OCI-LY1 (cell line): ENCODE results near the gene TESPA1.
"Not testable (repeated sequence)": the region's sequence is repeated elsewhere in the genome, so short reads cannot be mapped to it uniquely, and the experiment has no call there.

ENCODE experiments used
- H2AFZ ChIP-seq: fragments of 200-600 bp; sonication (generic), shearing (Covaris generic); 2 replicates; pipeline ENCODE4 v1.6.0; 2014; ENCODE audit warnings: antibody characterized with exemption, mild to moderate bottlenecking, low read length
- H3F3A ChIP-seq: fragments of 200-600 bp; sonication (generic), shearing (Covaris generic); 2 replicates; pipeline ENCODE4 v1.6.0; 2014; ENCODE audit warnings: mild to moderate bottlenecking, antibody characterized with exemption, low read length, moderate library complexity; ENCODE audit not compliant: insufficient read depth
- H3K27ac ChIP-seq: fragments of 200-600 bp; sonication (generic); 2 replicates; pipeline ENCODE4 v1.5.1; 2014; ENCODE audit warnings: low read length, mixed run types, mild to moderate bottlenecking, low read depth; ENCODE audit not compliant: poor library complexity, severe bottlenecking
- H3K27me3 ChIP-seq: fragments of 200-600 bp; sonication (generic); 2 replicates; pipeline ENCODE4 v1.6.0; 2014; ENCODE audit warnings: antibody characterized with exemption, mild to moderate bottlenecking, low read length, moderate library complexity; ENCODE audit not compliant: insufficient read depth
- H3K36me3 ChIP-seq: fragments of 200-600 bp; sonication (generic); 2 replicates; pipeline ENCODE4 v1.6.1; 2014; ENCODE audit warnings: mild to moderate bottlenecking, antibody characterized with exemption, low read length, moderate library complexity, mixed read lengths; ENCODE audit not compliant: insufficient read depth
- H3K4me1 ChIP-seq: fragments of 200-600 bp; sonication (generic); 2 replicates; pipeline ENCODE4 v1.5.1; 2014; ENCODE audit warnings: mild to moderate bottlenecking, low read length, moderate library complexity; ENCODE audit not compliant: insufficient read depth, severe bottlenecking
- H3K4me2 ChIP-seq: fragments of 200-600 bp; sonication (generic), shearing (Covaris generic); 2 replicates; pipeline ENCODE4 v1.6.1; 2014; ENCODE audit warnings: low read length
- H3K4me3 ChIP-seq: fragments of 200-600 bp; sonication (generic); 2 replicates; pipeline ENCODE4 v1.5.1; 2014; ENCODE audit warnings: low read length, low read depth, mild to moderate bottlenecking, mixed read lengths; ENCODE audit not compliant: poor library complexity, severe bottlenecking
- H3K79me2 ChIP-seq: fragments of 200-600 bp; shearing (Covaris generic); 2 replicates; pipeline ENCODE4 v1.6.1; 2016; ENCODE audit warnings: mixed run types, low read length, mixed read lengths; ENCODE audit not compliant: insufficient read depth
- H3K9ac ChIP-seq: fragments of 200-600 bp; sonication (generic), shearing (Covaris generic); 2 replicates; pipeline ENCODE4 v1.6.1; 2014; ENCODE audit warnings: mild to moderate bottlenecking, low read length, mixed read lengths
- H3K9me2 ChIP-seq: fragments of 200-600 bp; sonication (generic), shearing (Covaris generic); 2 replicates; pipeline ENCODE4 v1.6.1; 2014; ENCODE audit warnings: low read depth, mild to moderate bottlenecking, low read length, mixed read lengths
- H3K9me3 ChIP-seq: fragments of 200-600 bp; shearing (Covaris generic); 2 replicates; pipeline ENCODE4 v1.6.1; 2014; ENCODE audit warnings: low read length, mixed read lengths
- H4K20me1 ChIP-seq: fragments of 200-600 bp; sonication (generic), shearing (Covaris generic); 2 replicates; pipeline ENCODE4 v1.6.0; 2016; ENCODE audit warnings: mild to moderate bottlenecking, low read length; ENCODE audit not compliant: insufficient read depth
- EZH2 ChIP-seq: fragments of 200-600 bp; sonication (generic), shearing (Covaris generic); IDR thresholded peaks from 2 replicates; pipeline ENCODE4 v1.8.0; 2017; ENCODE audit warnings: borderline replicate concordance, mixed run types, mild to moderate bottlenecking, antibody characterized with exemption, low read length, moderate library complexity, mixed read lengths
- TF ChIP-seq, protein P1 (sequence below): fragments of 200-600 bp; sonication (generic), shearing (Covaris generic); IDR thresholded peaks from 2 replicates; pipeline ENCODE4 v1.5.1; 2017; ENCODE audit warnings: mild to moderate bottlenecking, antibody characterized with exemption, low read length, moderate library complexity, mixed read lengths

TESPA1 gene

DNA sequence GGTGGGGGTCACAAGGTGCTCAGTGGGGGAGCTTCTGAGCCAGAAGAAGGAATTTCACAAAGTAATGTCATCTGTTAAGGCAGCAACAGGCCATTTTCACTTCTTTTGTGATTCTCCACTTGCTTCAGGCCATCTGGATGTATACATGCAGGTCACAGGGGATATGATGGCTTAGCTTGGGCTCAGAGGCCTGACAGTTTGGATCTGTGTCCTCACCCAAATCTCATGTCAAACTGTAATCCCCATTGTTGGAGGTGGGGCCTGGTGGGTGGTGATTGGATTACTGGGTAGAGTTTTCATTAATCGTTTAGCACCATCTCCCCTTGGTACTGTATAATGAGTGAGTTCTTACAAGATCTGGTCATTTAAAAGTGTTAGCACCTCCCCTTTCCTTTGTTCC is 36.4 kb downstream of the TESPA1 start:
- Histone ChIP-seq H3F3A (no peaks in the 10 kb centered on the region), H3K4me3 (no peak overlapping the region), H4K20me1 (no peaks in the 10 kb centered on the region), H3K4me2 (no peak overlapping the region), H3K9ac (no peak overlapping the region), H3K9me3 (no peaks in the 10 kb centered on the region), H2AFZ (no peak overlapping the region), H3K27ac (no peak overlapping the region), H3K9me2 (no peaks in the 10 kb centered on the region), H3K4me1 (no peaks in the 10 kb centered on the region), H3K79me2 (no peaks in the 10 kb centered on the region), H3K36me3 (peaks cover 16% of the 10 kb centered on the region), H3K27me3 (no peaks in the 10 kb centered on the region)
- no peak for TF ChIP-seq EZH2
- TF ChIP-seq, protein P1, sequence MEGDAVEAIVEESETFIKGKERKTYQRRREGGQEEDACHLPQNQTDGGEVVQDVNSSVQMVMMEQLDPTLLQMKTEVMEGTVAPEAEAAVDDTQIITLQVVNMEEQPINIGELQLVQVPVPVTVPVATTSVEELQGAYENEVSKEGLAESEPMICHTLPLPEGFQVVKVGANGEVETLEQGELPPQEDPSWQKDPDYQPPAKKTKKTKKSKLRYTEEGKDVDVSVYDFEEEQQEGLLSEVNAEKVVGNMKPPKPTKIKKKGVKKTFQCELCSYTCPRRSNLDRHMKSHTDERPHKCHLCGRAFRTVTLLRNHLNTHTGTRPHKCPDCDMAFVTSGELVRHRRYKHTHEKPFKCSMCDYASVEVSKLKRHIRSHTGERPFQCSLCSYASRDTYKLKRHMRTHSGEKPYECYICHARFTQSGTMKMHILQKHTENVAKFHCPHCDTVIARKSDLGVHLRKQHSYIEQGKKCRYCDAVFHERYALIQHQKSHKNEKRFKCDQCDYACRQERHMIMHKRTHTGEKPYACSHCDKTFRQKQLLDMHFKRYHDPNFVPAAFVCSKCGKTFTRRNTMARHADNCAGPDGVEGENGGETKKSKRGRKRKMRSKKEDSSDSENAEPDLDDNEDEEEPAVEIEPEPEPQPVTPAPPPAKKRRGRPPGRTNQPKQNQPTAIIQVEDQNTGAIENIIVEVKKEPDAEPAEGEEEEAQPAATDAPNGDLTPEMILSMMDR = no peak

DNA sequence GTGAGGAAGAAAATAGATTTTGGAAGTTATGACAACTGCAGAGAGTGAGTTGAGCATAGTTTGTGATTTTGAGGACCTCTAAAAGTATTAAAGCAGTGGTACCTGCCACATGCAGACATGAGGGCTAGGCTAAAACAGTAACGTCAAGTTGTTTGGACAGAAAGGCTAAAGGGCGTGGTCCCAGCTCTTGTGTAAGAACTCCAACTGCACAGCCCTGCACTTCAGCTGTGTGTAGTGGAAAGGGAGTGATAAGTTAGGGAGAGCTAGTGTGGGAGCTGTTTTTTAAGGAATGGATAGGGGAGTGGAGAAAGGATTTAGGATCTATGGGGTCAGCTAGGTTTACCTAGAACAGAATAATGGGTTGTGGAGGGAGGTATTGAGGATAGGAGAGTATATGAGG is 39.5 kb downstream of the TESPA1 start:
- Histone ChIP-seq H3K27ac (no peak overlapping the region), H3K27me3 (no peaks in the 10 kb centered on the region), H3K79me2 (no peaks in the 10 kb centered on the region), H3K4me3 (no peak overlapping the region), H4K20me1 (no peaks in the 10 kb centered on the region), H3K9me2 (no peaks in the 10 kb centered on the region), H3K9me3 (no peaks in the 10 kb centered on the region), H3F3A (no peaks in the 10 kb centered on the region), H3K36me3 (peaks cover 9% of the 10 kb centered on the region), H3K4me2 (no peak overlapping the region), H3K4me1 (no peaks in the 10 kb centered on the region), H2AFZ (no peak overlapping the region), H3K9ac (no peak overlapping the region)
- TF ChIP-seq EZH2 = no peak
- TF ChIP-seq, protein P1 = no peak

DNA sequence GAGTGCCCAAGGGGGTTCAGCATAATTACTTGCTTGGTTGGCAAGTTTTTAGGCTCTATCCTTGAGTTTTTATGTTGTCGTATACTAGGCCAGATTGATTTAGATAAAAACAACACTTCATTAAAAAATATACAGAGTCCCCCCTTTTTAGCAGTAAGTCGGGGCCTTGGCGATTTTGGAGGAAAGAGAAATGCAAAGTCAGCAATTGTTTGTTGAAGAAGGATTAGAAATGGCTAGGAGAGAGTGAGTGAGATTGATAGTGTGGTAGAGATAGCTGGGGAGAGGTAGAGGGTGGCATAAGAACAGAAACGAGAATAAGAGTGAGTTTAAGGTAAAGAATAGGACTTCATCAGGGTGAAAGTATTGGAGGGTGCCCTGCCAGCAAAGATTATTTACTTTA is 41.3 kb downstream of the TESPA1 start:
- H3K9me2 ChIP-seq, H3K36me3 ChIP-seq: not testable (repeated sequence)

DNA sequence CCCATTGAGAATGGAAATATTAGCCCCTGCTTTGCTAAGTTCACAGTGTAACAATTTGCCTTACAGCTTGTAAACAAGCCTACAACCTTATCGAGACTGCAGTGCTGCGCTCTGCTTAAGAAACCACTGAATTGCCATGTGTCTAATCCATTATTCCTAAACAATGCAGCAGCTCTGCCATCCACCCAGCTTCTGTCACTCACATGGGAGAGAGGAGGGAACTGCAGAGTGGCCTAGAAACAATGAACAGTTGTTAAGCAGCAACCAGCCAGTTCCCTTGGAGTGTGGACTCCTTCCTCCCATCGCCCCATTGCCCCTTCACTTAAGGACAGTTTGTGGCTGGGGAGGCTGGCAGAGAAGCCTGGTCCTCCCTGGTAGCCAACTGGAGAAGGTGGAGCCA is 42.9 kb downstream of the TESPA1 start:
- no peaks in the 10 kb centered on the region for H3K4me1 ChIP-seq
- H3K9me3 ChIP-seq = no peaks in the 10 kb centered on the region
- H3K36me3 ChIP-seq = no peaks in the 10 kb centered on the region
- H3K9me2 ChIP-seq = no peaks in the 10 kb centered on the region
- H3F3A ChIP-seq = no peaks in the 10 kb centered on the region
- no peak overlapping the region for H3K4me2 ChIP-seq
- H3K4me3 ChIP-seq = no peak overlapping the region
- TF ChIP-seq EZH2 = no peak
- TF ChIP-seq, protein P1 = no peak
- H3K27ac ChIP-seq = no peak overlapping the region
- H3K9ac ChIP-seq = no peak overlapping the region
- no peaks in the 10 kb centered on the region for H3K79me2 ChIP-seq
- H4K20me1 ChIP-seq = no peaks in the 10 kb centered on the region
- H3K27me3 ChIP-seq = no peaks in the 10 kb centered on the region
- no peak overlapping the region for H2AFZ ChIP-seq

More for the DNA sequence above, 41.3 kb downstream of the TESPA1 start:
- H2AFZ ChIP-seq, H3K9ac ChIP-seq, H3F3A ChIP-seq, H3K4me2 ChIP-seq, H3K4me3 ChIP-seq, H4K20me1 ChIP-seq, H3K9me3 ChIP-seq, H3K4me1 ChIP-seq, H3K27me3 ChIP-seq, H3K27ac ChIP-seq, H3K79me2 ChIP-seq: not testable (repeated sequence)
